Ascending aorta (tissue), 2 donors: Measurements from ENCODE around the gene STRN3. TPM values are rescaled to one million over a fixed set of nuclear protein-coding genes. Genes with fewer than 3 reads are reported as not detected.
A peak's percentile ranks its signal among the peaks of the same experiment; 100 is the strongest.
"Not testable (repeated sequence)": the region's sequence is repeated elsewhere in the genome, so short reads cannot be mapped to it uniquely, and the experiment has no call there.

Source experiments
- DNase-seq, 2 donors: peaks; one replicate each; pipeline ENCODE4 v3.0.0-alpha.2; 2019; ENCODE audit warnings: low spot score in 2 of 2
- H3K27ac ChIP-seq, 2 donors: fragments of 200-600 bp; sonication (generic); one replicate each; pipeline ENCODE4 v1.5.1; 2016 to 2017; ENCODE audit warnings: mild to moderate bottlenecking in 1 of 2
- H3K27me3 ChIP-seq: fragments of 200-600 bp; sonication (generic); one replicate; pipeline ENCODE4 v1.5.1; 2017
- H3K36me3 ChIP-seq, 2 donors: fragments of 200-600 bp; sonication (generic); one replicate each; pipeline ENCODE4 v1.5.1; 2016
- H3K4me1 ChIP-seq, 2 donors: fragments of 200-600 bp; sonication (generic); one replicate each; pipeline ENCODE4 v1.5.1; 2016 to 2017; ENCODE audit warnings: mild to moderate bottlenecking in 1 of 2
- H3K4me3 ChIP-seq, 2 donors: fragments of 200-600 bp; sonication (generic); one replicate each; pipeline ENCODE4 v1.5.1; 2016 to 2017; ENCODE audit warnings: mild to moderate bottlenecking in 1 of 2
- H3K9me3 ChIP-seq, 2 donors: fragments of 200-600 bp; sonication (generic); one replicate each; pipeline ENCODE4 v1.5.1; 2016
- CTCF ChIP-seq, 3 experiments: fragments of 200-600 bp in 2 of 3; fragments of 450-650 bp in 1 of 3; sonication (generic) in 2 of 3; IDR thresholded peaks; one replicate each; pipeline ENCODE4 v1.5.1; 2016 to 2019; ENCODE audit warnings: antibody characterized with exemption in 3 of 3, mild to moderate bottlenecking in 1 of 3, moderate library complexity in 1 of 3
- intact Hi-C: fragments of 100-400 bp; cut with DNase I; formaldehyde crosslinking; loops from one replicate; pipeline ENCODE4 v1.15.1; 2023
- total RNA-seq: library from RNA; depleted of rRNA; stranded (reverse); fragments of >200 nt; gene quantifications from one replicate; pipeline ENCODE4 v1.1.0, GENCODE V29; 2016

Gene STRN3
- total RNA-seq, 1 donor from 2014 or later, result 38.5 TPM

- no peak overlapping the region for H3K4me3 ChIP-seq
- no peak for TF ChIP-seq CTCF (IDR thresholded peaks at IDR 0.05)
- no peak for DNase-seq
- H3K4me1 ChIP-seq, result no peaks in the 10 kb centered on the region
- H3K27ac ChIP-seq, result no peak overlapping the region
- H3K27me3 ChIP-seq, result no peaks in the 10 kb centered on the region
- no peaks in the 10 kb centered on the region for H3K36me3 ChIP-seq
- intact Hi-C loops, result no loop called here
- no peaks in the 10 kb centered on the region for H3K9me3 ChIP-seq
Measured at GRCh38 chr14:31060253-31060875, 34.2 kb upstream of the STRN3 start.

GRCh38 chr14:31059152-31059924 is 33.2 kb upstream of the STRN3 start:
- Histone ChIP-seq H3K27ac (no peak overlapping the region), H3K4me1 (no peaks in the 10 kb centered on the region), H3K36me3 (no peaks in the 10 kb centered on the region), H3K27me3 (no peaks in the 10 kb centered on the region), H3K9me3 (no peaks in the 10 kb centered on the region), H3K4me3 (no peak overlapping the region)
- intact Hi-C loops, result no loop called here
- TF ChIP-seq CTCF (IDR thresholded peaks at IDR 0.05), result no peak
- no peak for DNase-seq

- DNase-seq, result no peak
- Histone ChIP-seq H3K27me3 (no peaks in the 10 kb centered on the region), H3K27ac (no peak overlapping the region), H3K4me3 (no peak overlapping the region), H3K36me3 (no peaks in the 10 kb centered on the region), H3K4me1 (no peaks in the 10 kb centered on the region), H3K9me3 (no peaks in the 10 kb centered on the region)
- no peak for TF ChIP-seq CTCF (IDR thresholded peaks at IDR 0.05)
- intact Hi-C loops, result no loop called here
Measured at GRCh38 chr14:31057701-31058364, 31.7 kb upstream of the STRN3 start.

DNA sequence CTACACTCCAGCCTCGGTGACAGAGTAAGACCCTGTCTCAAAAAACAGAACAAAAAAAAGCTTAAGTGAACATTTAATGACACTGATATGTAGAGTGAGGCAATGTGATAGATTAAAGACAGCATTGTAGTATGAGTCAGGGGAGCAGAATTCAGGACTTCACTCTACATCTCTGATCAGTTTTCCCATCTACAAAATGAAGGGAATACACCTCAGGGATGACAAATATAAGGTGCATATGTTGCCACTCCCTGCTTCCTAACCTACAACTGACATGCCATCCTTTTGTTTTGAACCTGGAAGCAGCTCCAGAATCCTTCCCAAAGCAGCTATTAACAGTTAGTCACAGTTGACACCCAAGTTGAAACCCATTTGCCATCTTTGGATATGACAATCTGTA is 30.9 kb upstream of the STRN3 start:
- H3K4me3 ChIP-seq, result no peak overlapping the region
- no peaks in the 10 kb centered on the region for H3K9me3 ChIP-seq
- no peaks in the 10 kb centered on the region for H3K4me1 ChIP-seq
- H3K27me3 ChIP-seq, result no peaks in the 10 kb centered on the region
- no peak overlapping the region for H3K27ac ChIP-seq
- H3K36me3 ChIP-seq, result no peaks in the 10 kb centered on the region
- no peak for TF ChIP-seq CTCF (IDR thresholded peaks at IDR 0.05)
- no peak for DNase-seq
- intact Hi-C loops, result no loop called here

DNA sequence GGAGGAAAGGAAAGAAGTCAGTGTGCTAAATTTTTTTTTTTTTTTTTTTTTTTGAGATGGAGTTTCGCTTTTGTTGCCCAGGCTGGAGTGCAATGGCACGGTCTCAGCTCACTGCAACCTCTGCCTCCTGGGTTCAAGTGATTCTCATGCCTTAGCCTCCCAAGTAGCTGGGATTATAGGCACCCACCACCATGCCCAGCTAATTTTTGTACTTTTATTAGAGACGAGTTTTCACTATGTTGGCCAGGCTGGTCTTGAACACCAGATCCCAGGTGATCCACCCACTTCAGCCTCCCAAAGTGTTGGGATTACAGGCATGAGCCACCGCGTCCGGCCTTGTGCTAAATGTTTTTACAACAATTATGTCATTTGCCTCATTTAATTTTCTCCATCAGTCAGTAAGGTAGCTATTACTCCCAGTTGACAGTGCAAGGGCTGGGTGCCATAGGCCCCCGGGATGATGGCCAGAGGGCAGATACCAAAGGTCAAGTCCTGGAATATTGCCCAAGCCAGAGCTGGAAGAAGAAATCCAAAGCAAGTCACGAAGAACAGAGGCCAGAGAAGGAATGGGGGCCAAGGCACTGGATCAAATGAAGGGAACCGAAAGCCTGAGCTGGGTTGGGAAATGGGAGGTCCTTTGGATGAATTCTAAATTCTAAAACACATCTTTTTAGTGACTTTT is 26.9 kb upstream of the STRN3 start:
- H3K27me3 ChIP-seq, H3K36me3 ChIP-seq, H3K9me3 ChIP-seq, intact Hi-C loops, H3K4me3 ChIP-seq, H3K4me1 ChIP-seq: not testable (repeated sequence)
- H3K27ac ChIP-seq, result peak overlapping the region in 1 of 2 donors; percentile 45
- peak; percentile 13 to 78 for DNase-seq
